ENCODE results near the gene KRTAP10-3. TPM values are rescaled to one million over a fixed set of nuclear protein-coding genes. Genes with fewer than 3 reads are reported as not detected.
"Not testable (repeated sequence)": the region's sequence is repeated elsewhere in the genome, so short reads cannot be mapped to it uniquely, and the experiment has no call there.

Gene KRTAP10-3
- polyA plus RNA-seq, 1 of the 3 experiments (the other 2 are of a cell fraction) = not detected

GRCh38 chr21:44590897-44591800 lies 32.6 kb upstream of the KRTAP10-3 start:
- DNase-seq; H3K27ac ChIP-seq (ENCODE audit: low read depth in 2 of 2, low read length in 1 of 2); CTCF ChIA-PET; H3K9me3 ChIP-seq; H3K27me3 ChIP-seq (ENCODE audit: insufficient read depth); POLR2A ChIA-PET; H3K4me3 ChIP-seq (ENCODE audit: low read depth in 2 of 2, low read length in 1 of 2); H3K9ac ChIP-seq; H3F3A ChIP-seq (replicated peaks; ENCODE audit: insufficient read depth); H3K4me1 ChIP-seq (ENCODE audit: control insufficient read depth in 1 of 2, insufficient read depth in 2 of 2, low read depth in 1 of 2, low read length in 1 of 2); H3K9me2 ChIP-seq; H3K79me2 ChIP-seq (ENCODE audit: insufficient read depth); H4K20me1 ChIP-seq (ENCODE audit: insufficient read depth); H3K36me3 ChIP-seq (replicated peaks in 1 of 2; ENCODE audit: control insufficient read depth in 1 of 2, insufficient read depth in 2 of 2, low read length in 1 of 2); H2AFZ ChIP-seq (ENCODE audit: low read depth); H3K4me2 ChIP-seq: not testable (repeated sequence)
- WGBS (ENCODE audit: low lambda C conversion rate) = 22% methylated on average over 12 of the region's 19 CpGs

GRCh38 chr21:44590311-44590721 lies 31.7 kb upstream of the KRTAP10-3 start:
- H3K9me3 ChIP-seq = no peaks in the 10 kb centered on the region
- H3K9me2 ChIP-seq = no peaks in the 10 kb centered on the region
- no peak overlapping the region for H3K4me2 ChIP-seq
- H3K79me2 ChIP-seq (ENCODE audit: insufficient read depth) = no peaks in the 10 kb centered on the region
- TF ChIP-seq EP300 (IDR thresholded peaks at IDR 0.05; ENCODE audit: borderline replicate concordance in 1 of 2, low read depth in 1 of 2, low read length in 1 of 2) (no peak), NFIC (IDR thresholded peaks at IDR 0.05; ENCODE audit: borderline replicate concordance) (no peak), MEF2A (IDR thresholded peaks at IDR 0.05; ENCODE audit: borderline replicate concordance, low read depth) (no peak), CHD2 (IDR thresholded peaks at IDR 0.05; ENCODE audit: low read length, partially characterized antibody) (no peak), TCF12 (IDR thresholded peaks at IDR 0.05) (no peak), POLR2AphosphoS5 (IDR thresholded peaks at IDR 0.05; ENCODE audit: low read depth, low read length) (no peak), FOXM1 (IDR thresholded peaks at IDR 0.05; ENCODE audit: low read depth) (no peak), SIN3A (IDR thresholded peaks at IDR 0.05; ENCODE audit: borderline replicate concordance, low read depth, low read length) (no peak), USF1 (IDR thresholded peaks at IDR 0.05; ENCODE audit: borderline replicate concordance, low read depth) (no peak), RXRA (IDR thresholded peaks at IDR 0.05; ENCODE audit: borderline replicate concordance, low read depth) (no peak)
- TF ChIP-seq, protein P1, sequence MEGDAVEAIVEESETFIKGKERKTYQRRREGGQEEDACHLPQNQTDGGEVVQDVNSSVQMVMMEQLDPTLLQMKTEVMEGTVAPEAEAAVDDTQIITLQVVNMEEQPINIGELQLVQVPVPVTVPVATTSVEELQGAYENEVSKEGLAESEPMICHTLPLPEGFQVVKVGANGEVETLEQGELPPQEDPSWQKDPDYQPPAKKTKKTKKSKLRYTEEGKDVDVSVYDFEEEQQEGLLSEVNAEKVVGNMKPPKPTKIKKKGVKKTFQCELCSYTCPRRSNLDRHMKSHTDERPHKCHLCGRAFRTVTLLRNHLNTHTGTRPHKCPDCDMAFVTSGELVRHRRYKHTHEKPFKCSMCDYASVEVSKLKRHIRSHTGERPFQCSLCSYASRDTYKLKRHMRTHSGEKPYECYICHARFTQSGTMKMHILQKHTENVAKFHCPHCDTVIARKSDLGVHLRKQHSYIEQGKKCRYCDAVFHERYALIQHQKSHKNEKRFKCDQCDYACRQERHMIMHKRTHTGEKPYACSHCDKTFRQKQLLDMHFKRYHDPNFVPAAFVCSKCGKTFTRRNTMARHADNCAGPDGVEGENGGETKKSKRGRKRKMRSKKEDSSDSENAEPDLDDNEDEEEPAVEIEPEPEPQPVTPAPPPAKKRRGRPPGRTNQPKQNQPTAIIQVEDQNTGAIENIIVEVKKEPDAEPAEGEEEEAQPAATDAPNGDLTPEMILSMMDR (IDR thresholded peaks at IDR 0.05) = no peak
- TF ChIP-seq, protein P2, sequence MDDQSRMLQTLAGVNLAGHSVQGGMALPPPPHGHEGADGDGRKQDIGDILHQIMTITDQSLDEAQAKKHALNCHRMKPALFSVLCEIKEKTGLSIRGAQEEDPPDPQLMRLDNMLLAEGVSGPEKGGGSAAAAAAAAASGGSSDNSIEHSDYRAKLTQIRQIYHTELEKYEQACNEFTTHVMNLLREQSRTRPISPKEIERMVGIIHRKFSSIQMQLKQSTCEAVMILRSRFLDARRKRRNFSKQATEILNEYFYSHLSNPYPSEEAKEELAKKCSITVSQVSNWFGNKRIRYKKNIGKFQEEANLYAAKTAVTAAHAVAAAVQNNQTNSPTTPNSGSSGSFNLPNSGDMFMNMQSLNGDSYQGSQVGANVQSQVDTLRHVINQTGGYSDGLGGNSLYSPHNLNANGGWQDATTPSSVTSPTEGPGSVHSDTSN (IDR thresholded peaks at IDR 0.05) = no peak
- ChIA-PET POLR2A (no interaction called here), CTCF (no interaction called here)
- no peak overlapping the region for H2AFZ ChIP-seq (ENCODE audit: low read depth)
- WGBS (ENCODE audit: low lambda C conversion rate) = 41% methylated on average over 4 of the region's 10 CpGs
- no peak overlapping the region for H3K27ac ChIP-seq (ENCODE audit: low read depth in 2 of 2, low read length in 1 of 2)
- H3K4me1 ChIP-seq (ENCODE audit: control insufficient read depth in 1 of 2, insufficient read depth in 2 of 2, low read depth in 1 of 2, low read length in 1 of 2) = peaks cover 0 to 2% of the 10 kb centered on the region in 2 experiments; a peak in 1 of 4 replicates
- no peak for DNase-seq
- no peak overlapping the region for H3K4me3 ChIP-seq (ENCODE audit: low read depth in 2 of 2, low read length in 1 of 2)
- H3F3A ChIP-seq (replicated peaks; ENCODE audit: insufficient read depth) = no peaks in the 10 kb centered on the region
- no peaks in the 10 kb centered on the region for H4K20me1 ChIP-seq (ENCODE audit: insufficient read depth)
- peaks cover 8% of the 10 kb centered on the region for H3K27me3 ChIP-seq (ENCODE audit: insufficient read depth)
- H3K36me3 ChIP-seq (replicated peaks in 1 of 2; ENCODE audit: control insufficient read depth in 1 of 2, insufficient read depth in 2 of 2, low read length in 1 of 2) = no peaks in the 10 kb centered on the region
- no peak overlapping the region for H3K9ac ChIP-seq

Data from SK-N-SH (cell line).